K562 (cell line): Measurements from ENCODE around the gene P2RX2. TPM values are rescaled to one million over a fixed set of nuclear protein-coding genes. Genes with fewer than 3 reads are reported as not detected.

Experiments
- ARID2 ChIP-seq: fragments of 450-650 bp; IDR thresholded peaks from 2 replicates; pipeline ENCODE4 v1.6.1; 2017; ENCODE audit warnings: antibody characterized with exemption, mild to moderate bottlenecking
- CBFA2T3 ChIP-seq: fragments of 450-650 bp; IDR thresholded peaks from 2 replicates; pipeline ENCODE4 v1.6.1; 2017
- CTBP1 ChIP-seq: fragments of 450-650 bp; IDR thresholded peaks from 2 replicates; pipeline ENCODE4 v1.6.1; 2016; ENCODE audit warnings: borderline replicate concordance
- GTF2E2 ChIP-seq: fragments of 200-800 bp; sonication (Bioruptor generic); IDR thresholded peaks from 2 replicates; pipeline ENCODE4 v1.6.1; 2016; ENCODE audit warnings: missing genetic modification characterization, missing compliant biosample characterization
- HLTF ChIP-seq: fragments of 450-650 bp; IDR thresholded peaks from 2 replicates; pipeline ENCODE4 v1.6.1; 2016
- MAX ChIP-seq: sonication (generic); formaldehyde crosslinking; IDR thresholded peaks from 2 replicates; pipeline ENCODE4 v1.9.0; 2022; ENCODE audit warnings: mild to moderate bottlenecking, missing genetic modification reagents
- MCM5 ChIP-seq: fragments of 450-650 bp; IDR thresholded peaks from 2 replicates; pipeline ENCODE4 v1.6.1; 2016; ENCODE audit warnings: low read depth
- MECOM ChIP-seq: fragments of 250-450 bp; sonication (Bioruptor Pico); IDR thresholded peaks from 2 replicates; pipeline ENCODE4 v1.8.0; 2022; ENCODE audit warnings: inconsistent platforms
- MTA3 ChIP-seq: fragments of 450-650 bp; formaldehyde crosslinking; IDR thresholded peaks from 2 replicates; pipeline ENCODE4 v1.6.1; 2017; ENCODE audit warnings: mild to moderate bottlenecking, borderline replicate concordance
- NONO ChIP-seq, 2 experiments: fragments of 200-400 bp in 1 of 2; fragments of 450-650 bp in 1 of 2; formaldehyde crosslinking in 1 of 2; IDR thresholded peaks; 2 replicates each; pipeline ENCODE4 v1.6.1; 2017; ENCODE audit warnings: low read depth in 2 of 2, mild to moderate bottlenecking in 2 of 2, moderate library complexity in 2 of 2, low read length in 1 of 2
- RAD21 ChIP-seq, 2 experiments: fragments of 250-450 bp in 1 of 2; fragments of 450-650 bp in 1 of 2; sonication (Bioruptor Pico) in 1 of 2; formaldehyde crosslinking in 1 of 2; IDR thresholded peaks in 1 of 2; conservative IDR thresholded peaks in 1 of 2; 2 replicates each; pipeline versions ENCODE4 v1.4.0 to v1.8.0; 2020 to 2022; ENCODE audit warnings: mild to moderate bottlenecking in 2 of 2, moderate library complexity in 1 of 2
- RBFOX2 ChIP-seq: fragments of 200-400 bp; formaldehyde crosslinking; IDR thresholded peaks from 2 replicates; pipeline ENCODE4 v1.6.1; 2017; ENCODE audit warnings: low read depth, mild to moderate bottlenecking, low read length, moderate library complexity
- SPI1 ChIP-seq: IDR thresholded peaks from 2 replicates; pipeline ENCODE4 v1.6.1; 2011; ENCODE audit warnings: low read depth, low read length, control low read depth, borderline replicate concordance
- SRSF3 ChIP-seq: fragments of 200-400 bp; formaldehyde crosslinking; IDR thresholded peaks from 2 replicates; pipeline ENCODE4 v1.6.1; 2016; ENCODE audit warnings: mild to moderate bottlenecking, low read length, moderate library complexity; ENCODE audit not compliant: insufficient read depth
- YY1 ChIP-seq, 3 experiments: IDR thresholded peaks; 2 replicates each; pipeline ENCODE4 v1.6.1; 2011; ENCODE audit warnings: low read length in 2 of 3, mild to moderate bottlenecking in 2 of 3, moderate library complexity in 2 of 3, borderline replicate concordance in 1 of 3, control low read depth in 1 of 3, low read depth in 1 of 3; ENCODE audit not compliant: insufficient read depth in 3 of 3, insufficient replicate concordance in 2 of 3, control insufficient read depth in 1 of 3, insufficient read length in 1 of 3; ENCODE audit errors: extremely low read depth in 1 of 3
- ZBTB7A ChIP-seq: IDR thresholded peaks from 2 replicates; pipeline ENCODE4 v1.6.1; 2011; ENCODE audit warnings: low read depth, mild to moderate bottlenecking, low read length, moderate library complexity, borderline replicate concordance; ENCODE audit not compliant: control insufficient read depth
- ZNF121 ChIP-seq: sonication (generic); formaldehyde crosslinking; conservative IDR thresholded peaks from 2 replicates; pipeline ENCODE4 v1.8.0; 2022; ENCODE audit warnings: missing genetic modification reagents
- ZNF431 ChIP-seq: sonication (generic); formaldehyde crosslinking; IDR thresholded peaks from 2 replicates; pipeline ENCODE4 v1.8.0; 2022; ENCODE audit warnings: mild to moderate bottlenecking, missing genetic modification reagents
- polyA plus RNA-seq, 8 experiments: library from polyadenylated mRNA; depleted of rRNA in 4 of 8; stranded (reverse) in 5 of 8; unstranded in 3 of 8; fragments of >200 nt; fragmentation: Nextera tagmentation in 2 of 8; fragmentation: Illumina TruSeq in 1 of 8; extraction: Ambion mirVana in 2 of 8; extraction: Trizol in 1 of 8; gene quantifications; 2 replicates each; pipeline versions ENCODE4 v1.2.1 to v1.2.3, GENCODE V29; 2011 to 2014; ENCODE audit warnings: inconsistent platforms in 1 of 8, missing spikeins in 1 of 8
- total RNA-seq, 7 experiments: library from RNA; depleted of rRNA in 6 of 7; stranded (reverse); fragments of >200 nt in 6 of 7; fragmentation: Illumina TruSeq in 2 of 7; extraction: Trizol in 2 of 7; gene quantifications; 2 replicates each; pipeline versions ENCODE4 v1.2.1 to v1.2.3, GENCODE V29; 2011 to 2021; ENCODE audit warnings: low replicate concordance in 1 of 7
- TF ChIP-seq, protein P1 (sequence below): fragments of 250-450 bp; sonication (Bioruptor Pico); IDR thresholded peaks from 2 replicates; pipeline ENCODE4 v1.4.0; 2020; ENCODE audit warnings: mild to moderate bottlenecking, moderate library complexity, borderline replicate concordance
- TF ChIP-seq, protein P2 (sequence below): fragments of 450-650 bp; formaldehyde crosslinking; IDR thresholded peaks from 2 replicates; pipeline ENCODE4 v1.4.0; 2020; ENCODE audit warnings: mild to moderate bottlenecking, moderate library complexity

Gene P2RX2
- total and polyA plus RNA-seq, 9 of the 15 experiments (the other 6 are each of a cell fraction or from before 2014, with no cell fraction given), result not detected

DNA sequence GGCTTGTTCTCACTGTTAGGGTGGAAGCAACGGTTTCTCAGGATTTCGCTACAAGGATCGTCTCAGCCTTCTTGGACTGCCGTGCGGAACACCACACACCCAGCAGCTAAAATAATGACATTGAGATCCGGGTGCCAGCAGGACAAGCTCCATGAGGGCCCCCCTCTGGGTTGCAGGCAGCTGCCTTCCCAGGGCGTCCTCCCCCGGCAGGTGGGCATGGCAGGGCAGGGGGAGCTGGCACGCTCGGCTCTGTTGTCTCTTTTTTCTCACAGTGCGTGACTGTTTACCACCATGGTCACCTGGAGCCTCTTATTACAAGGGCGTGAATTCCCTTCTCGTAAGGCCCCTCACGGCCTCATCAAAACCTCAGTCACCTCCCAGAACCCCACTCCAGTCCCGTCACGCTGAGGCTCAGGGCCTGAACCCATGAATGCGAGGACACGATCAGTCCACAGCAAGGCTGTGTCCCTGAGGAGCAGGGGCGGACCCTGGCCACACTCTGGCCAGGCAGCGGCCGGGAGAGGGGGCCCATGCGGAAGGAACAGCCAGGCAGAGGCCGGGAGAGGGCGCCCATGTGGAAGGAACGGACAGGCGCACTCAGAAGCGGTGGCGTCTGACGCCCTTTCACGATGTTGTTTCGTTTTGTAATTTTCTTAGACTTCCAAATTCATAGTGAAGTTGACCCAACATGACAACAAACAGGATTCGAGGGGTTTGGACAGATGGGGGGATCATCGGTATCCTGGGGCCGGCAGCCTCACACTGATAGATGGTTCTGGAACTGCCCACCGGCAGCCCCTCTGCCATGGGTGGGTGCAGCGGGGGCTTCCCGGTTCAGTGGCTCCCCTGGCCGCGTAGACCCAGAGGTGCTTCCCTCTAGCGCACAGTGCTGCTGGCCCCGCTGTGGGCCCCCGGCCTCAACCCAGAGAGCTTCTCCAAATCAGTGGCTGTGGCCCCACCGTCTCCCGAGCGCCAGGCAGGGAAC, 18.2 kb upstream of the P2RX2 start (continued):
- no peak for TF ChIP-seq ZNF121 (CRISPR knock-in tag)
- no peak for TF ChIP-seq MCM5
- TF ChIP-seq SPI1, result no peak
- TF ChIP-seq, protein P1, sequence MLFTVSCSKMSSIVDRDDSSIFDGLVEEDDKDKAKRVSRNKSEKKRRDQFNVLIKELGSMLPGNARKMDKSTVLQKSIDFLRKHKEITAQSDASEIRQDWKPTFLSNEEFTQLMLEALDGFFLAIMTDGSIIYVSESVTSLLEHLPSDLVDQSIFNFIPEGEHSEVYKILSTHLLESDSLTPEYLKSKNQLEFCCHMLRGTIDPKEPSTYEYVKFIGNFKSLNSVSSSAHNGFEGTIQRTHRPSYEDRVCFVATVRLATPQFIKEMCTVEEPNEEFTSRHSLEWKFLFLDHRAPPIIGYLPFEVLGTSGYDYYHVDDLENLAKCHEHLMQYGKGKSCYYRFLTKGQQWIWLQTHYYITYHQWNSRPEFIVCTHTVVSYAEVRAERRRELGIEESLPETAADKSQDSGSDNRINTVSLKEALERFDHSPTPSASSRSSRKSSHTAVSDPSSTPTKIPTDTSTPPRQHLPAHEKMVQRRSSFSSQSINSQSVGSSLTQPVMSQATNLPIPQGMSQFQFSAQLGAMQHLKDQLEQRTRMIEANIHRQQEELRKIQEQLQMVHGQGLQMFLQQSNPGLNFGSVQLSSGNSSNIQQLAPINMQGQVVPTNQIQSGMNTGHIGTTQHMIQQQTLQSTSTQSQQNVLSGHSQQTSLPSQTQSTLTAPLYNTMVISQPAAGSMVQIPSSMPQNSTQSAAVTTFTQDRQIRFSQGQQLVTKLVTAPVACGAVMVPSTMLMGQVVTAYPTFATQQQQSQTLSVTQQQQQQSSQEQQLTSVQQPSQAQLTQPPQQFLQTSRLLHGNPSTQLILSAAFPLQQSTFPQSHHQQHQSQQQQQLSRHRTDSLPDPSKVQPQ (CRISPR knock-in tag), result no peak
- no peak for TF ChIP-seq CBFA2T3
- no peak for TF ChIP-seq GTF2E2
- 0 out of 2 replicates have a peak, but pooled peaks have one; percentile 27 for TF ChIP-seq CTBP1
- peak; percentile 82 for TF ChIP-seq MAX (CRISPR knock-in tag)
- TF ChIP-seq ZBTB7A, result peak; percentile 72; the same call in 1 of the 2 replicates
- TF ChIP-seq YY1 (IDR thresholded peaks at IDR 0.05; ENCODE audit: borderline replicate concordance in 1 of 3, control insufficient read depth in 1 of 3, extremely low read depth in 1 of 3, insufficient read depth in 3 of 3, insufficient read length in 1 of 3, insufficient replicate concordance in 2 of 3, low read depth in 1 of 3, low read length in 2 of 3), result peak in 1 of 3 experiments; percentile 49
- 0 out of 4 replicates have a peak, but pooled peaks of 1 of the 2 experiments have one; percentile 15 for TF ChIP-seq NONO (IDR thresholded peaks at IDR 0.05; ENCODE audit: low read depth in 2 of 2, low read length in 1 of 2)
- TF ChIP-seq RBFOX2, result peak; percentile 64
- no peak for TF ChIP-seq ZNF431
- peak; percentile 40 to 83 for TF ChIP-seq RAD21 (CRISPR knock-in tag; conservative IDR thresholded peaks at IDR 0.05 in 1 of 2, IDR thresholded peaks at IDR 0.05 in 1 of 2)
- TF ChIP-seq ARID2, result peak; percentile 62
- TF ChIP-seq HLTF, result no peak
- TF ChIP-seq MTA3, result peak; percentile 61; the same call in 1 of the 2 replicates
- no peak for TF ChIP-seq SRSF3
- TF ChIP-seq, protein P2, sequence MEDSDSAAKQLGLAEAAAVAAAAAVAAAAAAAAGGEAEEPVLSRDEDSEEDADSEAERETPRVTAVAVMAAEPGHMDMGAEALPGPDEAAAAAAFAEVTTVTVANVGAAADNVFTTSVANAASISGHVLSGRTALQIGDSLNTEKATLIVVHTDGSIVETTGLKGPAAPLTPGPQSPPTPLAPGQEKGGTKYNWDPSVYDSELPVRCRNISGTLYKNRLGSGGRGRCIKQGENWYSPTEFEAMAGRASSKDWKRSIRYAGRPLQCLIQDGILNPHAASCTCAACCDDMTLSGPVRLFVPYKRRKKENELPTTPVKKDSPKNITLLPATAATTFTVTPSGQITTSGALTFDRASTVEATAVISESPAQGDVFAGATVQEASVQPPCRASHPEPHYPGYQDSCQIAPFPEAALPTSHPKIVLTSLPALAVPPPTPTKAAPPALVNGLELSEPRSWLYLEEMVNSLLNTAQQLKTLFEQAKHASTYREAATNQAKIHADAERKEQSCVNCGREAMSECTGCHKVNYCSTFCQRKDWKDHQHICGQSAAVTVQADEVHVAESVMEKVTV (CRISPR knock-in tag), result peak; percentile 22; the same call in 1 of the 2 replicates
- TF ChIP-seq MECOM (CRISPR knock-in tag), result no peak
